HCT116 (cell line): ENCODE measurements around the gene MICAL3. TPM values are rescaled to one million over a fixed set of nuclear protein-coding genes. Genes with fewer than 3 reads are reported as not detected.

Experiments used
- ATAC-seq: fragments of 200-7000 bp; cut with Tn5 transposase; 2 replicates; pipeline ENCODE4 v1.9.1; 2020; ENCODE audit warnings: mild to moderate bottlenecking, moderate library complexity
- BruUV-seq: library from RNA; stranded (reverse); fragments of 400-500 nt; replicated peaks from 2 replicates; lab custom pipeline; 2021; lab: Mats Ljungman, UMichigan
- CTCF ChIA-PET: fragments of 300-600 bp; sonication (Branson Sonifier 250); formaldehyde crosslinking; loops from one replicate; lab custom pipeline; 2021; ENCODE audit warnings: antibody characterized with exemption; lab: Charles Lee
- POLR2A ChIA-PET: fragments of 300-600, 350-600 bp; sonication (Branson Sonifier 250); formaldehyde crosslinking; loops from one replicate; lab custom pipeline; 2021; ENCODE audit warnings: antibody characterized with exemption; lab: Charles Lee
- RAD21 ChIA-PET, 2 experiments: fragments of 300-600 bp; sonication (Branson Sonifier 250); formaldehyde crosslinking; loops; one replicate each; lab custom pipeline; 2023; ENCODE audit warnings: low total read pairs in 2 of 2; ENCODE audit not compliant: uncharacterized antibody in 2 of 2, unreplicated experiment in 2 of 2, low non-redundant PET in 1 of 2; lab: Charles Lee
- DNase-seq: peaks from one replicate; pipeline ENCODE4 v3.0.0-alpha.2; 2010; ENCODE audit warnings: low read depth, low spot score
- H2AFZ ChIP-seq: fragments of 200-600 bp; shearing (Covaris generic), sonication (generic); 2 replicates; pipeline ENCODE4 v1.6.1; 2017; ENCODE audit warnings: low read depth, mixed run types, mixed read lengths, antibody characterized with exemption, low read length; ENCODE audit not compliant: poor library complexity, severe bottlenecking
- H3K27ac ChIP-seq: 2 replicates; pipeline ENCODE4 v1.5.1; 2012; ENCODE audit warnings: low read depth, low read length
- H3K27me3 ChIP-seq: fragments of 200-600 bp; sonication (generic); 2 replicates; pipeline ENCODE4 v1.6.1; 2016; ENCODE audit warnings: mixed run types, low read length, mixed read lengths; ENCODE audit not compliant: insufficient read depth
- H3K36me3 ChIP-seq, 2 experiments: fragments of 200-500 bp in 1 of 2; fragments of 200-600 bp in 1 of 2; sonication (Bioruptor generic) in 1 of 2; sonication (generic) in 1 of 2; 2 replicates each; pipeline versions ENCODE4 v1.5.1 to v1.6.1; 2014 to 2016; ENCODE audit warnings: low read length in 2 of 2, inconsistent platforms in 1 of 2, mixed read lengths in 1 of 2, mixed run types in 1 of 2; ENCODE audit not compliant: insufficient read depth in 2 of 2, control insufficient read depth in 1 of 2
- H3K4me1 ChIP-seq, 2 experiments: fragments of 200-600 bp in 1 of 2; sonication (generic) in 1 of 2; 2 replicates each; pipeline versions ENCODE4 v1.5.1 to v1.6.1; 2012 to 2017; ENCODE audit warnings: low read length in 2 of 2, inconsistent platforms in 1 of 2, mild to moderate bottlenecking in 1 of 2, mixed read lengths in 1 of 2, mixed run types in 1 of 2, moderate library complexity in 1 of 2; ENCODE audit not compliant: insufficient read depth in 2 of 2, control insufficient read depth in 1 of 2
- H3K4me2 ChIP-seq: fragments of 200-600 bp; sonication (generic); 2 replicates; pipeline ENCODE4 v1.6.1; 2017; ENCODE audit warnings: mixed run types, low read length, mixed read lengths
- H3K4me3 ChIP-seq, 2 experiments: fragments of 200-600 bp in 1 of 2; sonication (generic) in 1 of 2; replicated peaks in 1 of 2; 2 replicates each; pipeline ENCODE4 v1.5.1; 2011 to 2016; ENCODE audit warnings: low read length in 2 of 2, control low read depth in 1 of 2, low read depth in 1 of 2, mild to moderate bottlenecking in 1 of 2, mixed read lengths in 1 of 2, mixed run types in 1 of 2
- H3K79me2 ChIP-seq: fragments of 200-600 bp; sonication (generic); 2 replicates; pipeline ENCODE4 v1.6.1; 2017; ENCODE audit warnings: mild to moderate bottlenecking, mixed run types, low read length, moderate library complexity, mixed read lengths; ENCODE audit not compliant: insufficient read depth
- H3K9ac ChIP-seq: fragments of 200-600 bp; sonication (generic); 2 replicates; pipeline ENCODE4 v1.6.1; 2016; ENCODE audit warnings: low read length, mixed read lengths
- H3K9me2 ChIP-seq: fragments of 200-600 bp; sonication (generic), shearing (Covaris generic); 2 replicates; pipeline ENCODE4 v1.6.1; 2017; ENCODE audit warnings: mixed run types, mild to moderate bottlenecking, moderate library complexity; ENCODE audit not compliant: insufficient read depth
- H3K9me3 ChIP-seq, 2 experiments: fragments of 200-500 bp in 1 of 2; fragments of 200-600 bp in 1 of 2; sonication (Bioruptor generic) in 1 of 2; sonication (generic) in 1 of 2; 2 replicates each; pipeline ENCODE4 v1.6.1; 2014 to 2017; ENCODE audit warnings: low read length in 2 of 2, mixed read lengths in 2 of 2, inconsistent platforms in 1 of 2, low read depth in 1 of 2, mild to moderate bottlenecking in 1 of 2, mixed run types in 1 of 2, moderate library complexity in 1 of 2; ENCODE audit not compliant: control insufficient read depth in 1 of 2, insufficient read depth in 1 of 2
- H4K20me1 ChIP-seq: fragments of 200-600 bp; sonication (generic), shearing (Covaris generic); 2 replicates; pipeline ENCODE4 v1.6.1; 2017; ENCODE audit warnings: mixed run types, mild to moderate bottlenecking, moderate library complexity; ENCODE audit not compliant: insufficient read depth
- ELF1 ChIP-seq: IDR thresholded peaks from 2 replicates; pipeline ENCODE4 v1.6.1; 2012; ENCODE audit warnings: low read depth, borderline replicate concordance
- EZH2 ChIP-seq: fragments of 200-600 bp; sonication (generic); IDR thresholded peaks from 2 replicates; pipeline ENCODE4 v1.6.1; 2017; ENCODE audit warnings: antibody characterized with exemption, mixed run types
- EZH2phosphoT487 ChIP-seq: fragments of 200-600 bp; IDR thresholded peaks from 2 replicates; pipeline ENCODE4 v1.6.1; 2018; ENCODE audit warnings: antibody characterized with exemption, borderline replicate concordance
- POLR2AphosphoS5 ChIP-seq: IDR thresholded peaks from 2 replicates; pipeline ENCODE4 v1.6.1; 2011; ENCODE audit warnings: mild to moderate bottlenecking, low read depth, low read length, moderate library complexity
- SP1 ChIP-seq: IDR thresholded peaks from 2 replicates; pipeline ENCODE4 v1.6.1; 2012; ENCODE audit warnings: low read depth
- TCF7L2 ChIP-seq: IDR thresholded peaks from 2 replicates; pipeline ENCODE4 v1.7.0; 2011; ENCODE audit warnings: borderline replicate concordance, inconsistent platforms; ENCODE audit not compliant: insufficient read depth, insufficient read length; ENCODE audit errors: extremely low read depth
- ZFX ChIP-seq: fragments of 450-650 bp; IDR thresholded peaks from 2 replicates; pipeline ENCODE4 v1.6.1; 2017
- ZNF274 ChIP-seq: fragments of 200-500 bp; sonication (Bioruptor generic); IDR thresholded peaks from 2 replicates; pipeline ENCODE4 v1.6.1; 2014; ENCODE audit warnings: mild to moderate bottlenecking, low read depth, low read length, inconsistent platforms
- intact Hi-C: fragments of 100-400 bp; cut with micrococcal nuclease; formaldehyde crosslinking; loops from 2 replicates; pipeline ENCODE4 v1.10.0; 2022
- total RNA-seq: library from RNA; stranded (reverse); gene quantifications from one replicate; pipeline ENCODE4 v1.2.1, GENCODE V29; 2021; ENCODE audit not compliant: unreplicated experiment
- TF ChIP-seq, protein P1 (sequence below): IDR thresholded peaks from 2 replicates; pipeline ENCODE4 v1.6.1; 2012
- TF ChIP-seq, protein P2 (sequence below), 3 experiments: fragments of 200-600 bp in 1 of 3; sonication (generic) in 1 of 3; IDR thresholded peaks in 2 of 3; conservative IDR thresholded peaks in 1 of 3; 2 replicates each; pipeline ENCODE4 v1.5.1; 2012 to 2017; ENCODE audit warnings: low read depth in 2 of 3, low read length in 2 of 3, antibody characterized with exemption in 1 of 3, borderline replicate concordance in 1 of 3, control low read depth in 1 of 3, mild to moderate bottlenecking in 1 of 3, mixed read lengths in 1 of 3, mixed run types in 1 of 3, moderate library complexity in 1 of 3; ENCODE audit not compliant: insufficient read depth in 1 of 3

MICAL3 gene
- total RNA-seq, 1 experiment from 2014 or later: 30.8 TPM

DNA sequence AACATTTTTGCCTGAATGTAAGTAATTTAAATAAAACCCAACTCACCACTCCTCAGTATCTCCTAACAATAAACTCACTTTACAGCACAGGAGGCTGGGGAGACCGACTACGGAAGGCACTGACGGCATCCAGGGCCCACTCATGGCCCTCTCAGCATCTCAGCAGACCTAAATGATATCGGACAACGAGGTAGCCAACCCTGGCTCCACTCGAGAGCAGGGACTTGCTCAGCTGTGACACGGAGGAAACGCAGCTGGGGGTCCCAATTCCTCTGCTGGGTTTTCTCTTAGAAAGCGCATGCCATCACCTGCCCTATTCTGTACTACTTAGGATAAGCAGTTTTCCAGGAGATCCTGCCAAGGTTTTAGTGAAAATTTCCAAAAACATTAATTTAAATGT, 141.0 kb downstream of the MICAL3 start:
- RAD21 ChIA-PET: no interaction called here
- DNase-seq (no peak), ATAC-seq (no peak)
- Histone ChIP-seq H3K4me3 (no peak overlapping the region), H3K4me1 (no peaks in the 10 kb centered on the region; a peak in 1 of 4 replicates), H3K27me3 (no peaks in the 10 kb centered on the region), H4K20me1 (no peaks in the 10 kb centered on the region), H3K4me2 (no peak overlapping the region), H3K9me3 (no peaks in the 10 kb centered on the region), H2AFZ (no peak overlapping the region), H3K79me2 (no peaks in the 10 kb centered on the region), H3K9ac (no peak overlapping the region), H3K36me3 (peaks cover 24 to 32% of the 10 kb centered on the region in 2 experiments; a peak in 3 of 4 replicates), H3K9me2 (no peaks in the 10 kb centered on the region), H3K27ac (no peak overlapping the region)
- TF ChIP-seq SP1 (no peak), ZFX (no peak)
- POLR2A ChIA-PET: no interaction called here
- intact Hi-C loops: no loop called here
- BruUV-seq: no TSS peak
- CTCF ChIA-PET: no interaction called here

DNA sequence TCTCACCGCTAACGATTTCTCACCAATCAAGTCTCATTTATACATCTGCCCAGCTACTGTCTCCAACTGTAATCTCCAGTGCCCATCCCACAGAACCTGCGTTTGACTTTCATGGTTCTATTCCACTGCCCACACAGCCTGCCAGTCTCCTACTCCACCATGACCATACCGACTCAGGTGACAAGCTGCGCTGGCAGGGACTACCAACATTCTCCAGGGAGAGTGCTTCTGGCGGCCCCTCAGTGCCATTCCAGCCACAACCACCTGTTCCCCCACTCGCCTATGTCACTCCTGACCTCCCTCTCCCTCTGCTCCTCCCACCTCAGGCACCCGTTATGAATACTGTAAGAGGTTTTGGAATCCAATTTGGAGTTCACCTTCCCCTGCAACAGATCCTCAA, 141.6 kb downstream of the MICAL3 start:
- no peak overlapping the region for H3K4me3 ChIP-seq
- intact Hi-C loops: no loop called here
- no peak overlapping the region for H3K4me2 ChIP-seq
- H3K4me1 ChIP-seq: no peaks in the 10 kb centered on the region; a peak in 1 of 4 replicates
- RAD21 ChIA-PET: no interaction called here
- no peaks in the 10 kb centered on the region for H4K20me1 ChIP-seq
- peaks cover 22 to 32% of the 10 kb centered on the region in 2 experiments; a peak in 3 of 4 replicates for H3K36me3 ChIP-seq
- POLR2A ChIA-PET: no interaction called here
- DNase-seq (no peak), ATAC-seq (no peak)
- no peak overlapping the region for H3K9ac ChIP-seq
- no peaks in the 10 kb centered on the region for H3K27me3 ChIP-seq
- CTCF ChIA-PET: no interaction called here
- no peaks in the 10 kb centered on the region for H3K9me2 ChIP-seq
- no peak overlapping the region for H3K27ac ChIP-seq
- no peak overlapping the region for H2AFZ ChIP-seq
- no peaks in the 10 kb centered on the region for H3K9me3 ChIP-seq
- H3K79me2 ChIP-seq: no peaks in the 10 kb centered on the region
- no TSS peak for BruUV-seq
- no peak for TF ChIP-seq ZNF274
- TF ChIP-seq TCF7L2: no peak
- TF ChIP-seq, protein P1, sequence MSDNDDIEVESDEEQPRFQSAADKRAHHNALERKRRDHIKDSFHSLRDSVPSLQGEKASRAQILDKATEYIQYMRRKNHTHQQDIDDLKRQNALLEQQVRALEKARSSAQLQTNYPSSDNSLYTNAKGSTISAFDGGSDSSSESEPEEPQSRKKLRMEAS: no peak
- TF ChIP-seq, protein P2, sequence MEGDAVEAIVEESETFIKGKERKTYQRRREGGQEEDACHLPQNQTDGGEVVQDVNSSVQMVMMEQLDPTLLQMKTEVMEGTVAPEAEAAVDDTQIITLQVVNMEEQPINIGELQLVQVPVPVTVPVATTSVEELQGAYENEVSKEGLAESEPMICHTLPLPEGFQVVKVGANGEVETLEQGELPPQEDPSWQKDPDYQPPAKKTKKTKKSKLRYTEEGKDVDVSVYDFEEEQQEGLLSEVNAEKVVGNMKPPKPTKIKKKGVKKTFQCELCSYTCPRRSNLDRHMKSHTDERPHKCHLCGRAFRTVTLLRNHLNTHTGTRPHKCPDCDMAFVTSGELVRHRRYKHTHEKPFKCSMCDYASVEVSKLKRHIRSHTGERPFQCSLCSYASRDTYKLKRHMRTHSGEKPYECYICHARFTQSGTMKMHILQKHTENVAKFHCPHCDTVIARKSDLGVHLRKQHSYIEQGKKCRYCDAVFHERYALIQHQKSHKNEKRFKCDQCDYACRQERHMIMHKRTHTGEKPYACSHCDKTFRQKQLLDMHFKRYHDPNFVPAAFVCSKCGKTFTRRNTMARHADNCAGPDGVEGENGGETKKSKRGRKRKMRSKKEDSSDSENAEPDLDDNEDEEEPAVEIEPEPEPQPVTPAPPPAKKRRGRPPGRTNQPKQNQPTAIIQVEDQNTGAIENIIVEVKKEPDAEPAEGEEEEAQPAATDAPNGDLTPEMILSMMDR (IDR thresholded peaks at IDR 0.05 in 2 of 3, conservative IDR thresholded peaks at IDR 0.05 in 1 of 3; ENCODE audit: borderline replicate concordance in 1 of 3, insufficient read depth in 1 of 3, low read depth in 2 of 3, low read length in 2 of 3): no peak
- TF ChIP-seq POLR2AphosphoS5: no peak
- TF ChIP-seq ELF1: no peak
- TF ChIP-seq EZH2: no peak
- TF ChIP-seq EZH2phosphoT487: no peak
